ENCODE results near the gene POLE2.

DNA sequence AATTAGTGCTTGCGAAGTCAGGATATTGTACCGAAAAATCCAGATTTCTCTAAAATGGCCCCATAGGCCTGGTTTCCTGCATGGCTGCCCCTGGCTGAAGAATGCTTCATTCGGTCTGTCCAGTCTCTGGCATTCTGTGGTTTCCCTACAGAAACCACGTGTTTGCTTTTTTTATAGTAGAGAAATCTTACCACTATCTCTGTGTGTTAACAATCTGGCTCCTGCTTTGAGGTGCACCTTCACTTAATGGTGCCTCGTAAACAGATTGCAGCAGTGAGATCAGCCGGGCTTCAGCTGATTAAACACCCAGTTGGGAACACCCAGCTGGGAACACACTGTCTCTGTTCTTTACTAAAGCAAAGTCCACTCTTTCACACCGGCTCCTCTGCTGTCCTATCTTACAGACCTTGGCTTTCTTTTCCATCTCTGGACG is 46.3 kb downstream of the POLE2 start:
- TF ChIP-seq, protein P1, sequence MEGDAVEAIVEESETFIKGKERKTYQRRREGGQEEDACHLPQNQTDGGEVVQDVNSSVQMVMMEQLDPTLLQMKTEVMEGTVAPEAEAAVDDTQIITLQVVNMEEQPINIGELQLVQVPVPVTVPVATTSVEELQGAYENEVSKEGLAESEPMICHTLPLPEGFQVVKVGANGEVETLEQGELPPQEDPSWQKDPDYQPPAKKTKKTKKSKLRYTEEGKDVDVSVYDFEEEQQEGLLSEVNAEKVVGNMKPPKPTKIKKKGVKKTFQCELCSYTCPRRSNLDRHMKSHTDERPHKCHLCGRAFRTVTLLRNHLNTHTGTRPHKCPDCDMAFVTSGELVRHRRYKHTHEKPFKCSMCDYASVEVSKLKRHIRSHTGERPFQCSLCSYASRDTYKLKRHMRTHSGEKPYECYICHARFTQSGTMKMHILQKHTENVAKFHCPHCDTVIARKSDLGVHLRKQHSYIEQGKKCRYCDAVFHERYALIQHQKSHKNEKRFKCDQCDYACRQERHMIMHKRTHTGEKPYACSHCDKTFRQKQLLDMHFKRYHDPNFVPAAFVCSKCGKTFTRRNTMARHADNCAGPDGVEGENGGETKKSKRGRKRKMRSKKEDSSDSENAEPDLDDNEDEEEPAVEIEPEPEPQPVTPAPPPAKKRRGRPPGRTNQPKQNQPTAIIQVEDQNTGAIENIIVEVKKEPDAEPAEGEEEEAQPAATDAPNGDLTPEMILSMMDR (IDR thresholded peaks at IDR 0.05; ENCODE audit: low read depth, low read length, poor library complexity, severe bottlenecking), result no peak
- no peak for TF ChIP-seq EZH2phosphoT487 (IDR thresholded peaks at IDR 0.05; ENCODE audit: borderline replicate concordance, low read length)
